Activated T-cell treated with anti-CD3 and anti-CD28 coated beads, Interleukin-2, amount 50 U/mL, for 1 hour (primary cell): ENCODE results near the gene CLK4.

Experiments used
- DNase-seq: peaks from one replicate; pipeline ENCODE4 v3.0.0-alpha.2; 2020

The CLK4 gene

GRCh38 chr5:178632285-178632684, 5.4 kb upstream of the CLK4 start:
- no peak for DNase-seq

GRCh38 chr5:178630951-178631350, 4.1 kb upstream of the CLK4 start:
- no peak for DNase-seq

- no peak for DNase-seq
These were observed 3.7 kb upstream of the CLK4 start for GRCh38 chr5:178630475-178630930.

GRCh38 chr5:178627259-178627598, 379 bp upstream of the CLK4 start:
- no peak for DNase-seq

GRCh38 chr5:178625679-178626483, 969 bp downstream of the CLK4 start:
- DNase-seq = no peak

GRCh38 chr5:178624631-178625546, 2.0 kb downstream of the CLK4 start:
- DNase-seq = no peak

GRCh38 chr5:178622679-178623247, 4.1 kb downstream of the CLK4 start:
- DNase-seq = no peak

GRCh38 chr5:178619390-178619789, 7.5 kb downstream of the CLK4 start:
- no peak for DNase-seq

- DNase-seq = no peak
These were observed 14.6 kb downstream of the CLK4 start for GRCh38 chr5:178612299-178612698.

GRCh38 chr5:178606269-178606668, 20.6 kb downstream of the CLK4 start:
- DNase-seq = no peak

GRCh38 chr5:178605788-178606187, 21.1 kb downstream of the CLK4 start:
- DNase-seq = no peak

- no peak for DNase-seq
These were observed 24.1 kb downstream of the CLK4 start for GRCh38 chr5:178602752-178603151.

GRCh38 chr5:178595750-178596149, 31.1 kb downstream of the CLK4 start:
- no peak for DNase-seq

- no peak for DNase-seq
These were observed 31.7 kb downstream of the CLK4 start for GRCh38 chr5:178595150-178595549.

GRCh38 chr5:178590924-178591423, 35.9 kb downstream of the CLK4 start:
- DNase-seq = no peak

GRCh38 chr5:178590141-178590923, 36.5 kb downstream of the CLK4 start, which contains the start of gene COL23A1:
TSS of gene COL23A1 (minus strand) at chr5:178590393.
- DNase-seq = peak; percentile 49

GRCh38 chr5:178589180-178590140, 37.4 kb downstream of the CLK4 start:
- DNase-seq = peak; percentile 22

GRCh38 chr5:178588769-178589168, 38.1 kb downstream of the CLK4 start:
- no peak for DNase-seq

GRCh38 chr5:178587763-178588611, 38.9 kb downstream of the CLK4 start:
- no peak for DNase-seq

GRCh38 chr5:178586396-178586795, 40.5 kb downstream of the CLK4 start:
- DNase-seq = no peak
